HepG2 (cell line): ENCODE measurements around the gene SMIM14. TPM values are rescaled to one million over a fixed set of nuclear protein-coding genes. Genes with fewer than 3 reads are reported as not detected.

ENCODE experiments used
- ARID2 ChIP-seq: sonication (generic); formaldehyde crosslinking; IDR thresholded peaks from 2 replicates; pipeline ENCODE4 v1.8.1; 2022; ENCODE audit warnings: mild to moderate bottlenecking, missing genetic modification reagents, borderline replicate concordance
- EHMT2 ChIP-seq: fragments of 200-600 bp; sonication (generic); IDR thresholded peaks from 2 replicates; pipeline ENCODE4 v1.7.0; 2017; ENCODE audit warnings: antibody characterized with exemption, low read depth, low read length, borderline replicate concordance
- JUN ChIP-seq: sonication (generic); formaldehyde crosslinking; IDR thresholded peaks from 2 replicates; pipeline ENCODE4 v1.4.0; 2020; ENCODE audit warnings: mild to moderate bottlenecking, missing genetic modification reagents
- KLF11 ChIP-seq: IDR thresholded peaks from 2 replicates; pipeline ENCODE4 v1.6.1; 2016; ENCODE audit warnings: missing compliant biosample characterization
- PHF5A ChIP-seq: IDR thresholded peaks from one replicate; pipeline ENCODE4 v1.6.1; 2018; ENCODE audit warnings: low read depth, missing genetic modification reagents; ENCODE audit not compliant: unreplicated experiment
- RELA ChIP-seq: sonication (generic); formaldehyde crosslinking; IDR thresholded peaks from 2 replicates; pipeline ENCODE4 v1.4.0; 2020; ENCODE audit warnings: missing genetic modification reagents
- RFXANK ChIP-seq: IDR thresholded peaks from 2 replicates; pipeline ENCODE4 v1.6.1; 2016
- TP53 ChIP-seq: sonication (generic); formaldehyde crosslinking; conservative IDR thresholded peaks from 2 replicates; pipeline ENCODE4 v1.4.0; 2020; ENCODE audit warnings: missing genetic modification reagents
- ZEB1 ChIP-seq: IDR thresholded peaks from 2 replicates; pipeline ENCODE4 v1.6.1; 2012; ENCODE audit warnings: mild to moderate bottlenecking, low read depth, inconsistent platforms; ENCODE audit not compliant: insufficient replicate concordance
- ZMYM4 ChIP-seq: sonication (generic); formaldehyde crosslinking; IDR thresholded peaks from 2 replicates; pipeline ENCODE4 v1.8.1; 2023; ENCODE audit warnings: mild to moderate bottlenecking, missing genetic modification reagents
- ZNF121 ChIP-seq: sonication (generic); formaldehyde crosslinking; IDR thresholded peaks from 2 replicates; pipeline ENCODE4 v1.5.0; 2020; ENCODE audit warnings: mild to moderate bottlenecking, missing genetic modification reagents
- ZNF530 ChIP-seq: sonication (generic); formaldehyde crosslinking; IDR thresholded peaks from 2 replicates; pipeline ENCODE4 v1.5.0; 2020; ENCODE audit warnings: low read depth, mild to moderate bottlenecking, missing genetic modification reagents
- ZNF644 ChIP-seq: IDR thresholded peaks from 2 replicates; pipeline ENCODE4 v1.6.1; 2016; ENCODE audit warnings: low read depth
- ZNF674 ChIP-seq: sonication (generic); formaldehyde crosslinking; IDR thresholded peaks from 2 replicates; pipeline ENCODE4 v1.5.0; 2020; ENCODE audit warnings: low read depth, mild to moderate bottlenecking, missing genetic modification reagents
- ZNF724P ChIP-seq: sonication (generic); formaldehyde crosslinking; IDR thresholded peaks from 2 replicates; pipeline ENCODE4 v1.8.0; 2022; ENCODE audit warnings: missing genetic modification reagents, borderline replicate concordance
- polyA plus RNA-seq, 8 experiments: library from polyadenylated mRNA; depleted of rRNA in 3 of 8; stranded (reverse) in 7 of 8; unstranded in 1 of 8; fragments of >200 nt; fragmentation: Illumina TruSeq in 4 of 8; extraction: Trizol in 4 of 8; gene quantifications; 2 replicates each; pipeline versions ENCODE4 v1.2.1 to v1.2.3, GENCODE V29; 2011 to 2016; ENCODE audit warnings: low read depth in 4 of 8, missing spikeins in 1 of 8, mixed read lengths in 1 of 8; ENCODE audit not compliant: insufficient read depth in 1 of 8
- total RNA-seq, 5 experiments: library from RNA; depleted of rRNA; stranded (reverse); fragments of >200 nt; fragmentation: Illumina TruSeq; extraction: Trizol; gene quantifications; 2 replicates each; pipeline ENCODE4 v1.2.3, GENCODE V29; 2016; ENCODE audit warnings: low read depth in 1 of 5
- TF ChIP-seq, protein P1 (sequence below): sonication (generic); formaldehyde crosslinking; conservative IDR thresholded peaks from 2 replicates; pipeline ENCODE4 v1.8.1; 2023; ENCODE audit warnings: missing genetic modification reagents
- TF ChIP-seq, protein P2 (sequence below): sonication (generic); formaldehyde crosslinking; IDR thresholded peaks from 2 replicates; pipeline ENCODE4 v1.5.0; 2020; ENCODE audit warnings: missing genetic modification reagents
- TF ChIP-seq, protein P3 (sequence below): sonication (generic); formaldehyde crosslinking; IDR thresholded peaks from 2 replicates; pipeline ENCODE4 v1.8.1; 2023; ENCODE audit warnings: mild to moderate bottlenecking, moderate library complexity, missing genetic modification reagents
- TF ChIP-seq, protein P4 (sequence below): sonication (generic); formaldehyde crosslinking; IDR thresholded peaks from 2 replicates; pipeline ENCODE4 v1.4.0; 2020; ENCODE audit warnings: mild to moderate bottlenecking, missing genetic modification reagents
- TF ChIP-seq, protein P5 (sequence below): sonication (generic); formaldehyde crosslinking; IDR thresholded peaks from 2 replicates; pipeline ENCODE4 v1.5.0; 2020; ENCODE audit warnings: mild to moderate bottlenecking, missing genetic modification reagents

Gene SMIM14
- total and polyA plus RNA-seq, 2 of the 13 experiments (the other 11 are each of a cell fraction or from before 2014, with no cell fraction given), result 16.3 to 28.1 TPM

DNA sequence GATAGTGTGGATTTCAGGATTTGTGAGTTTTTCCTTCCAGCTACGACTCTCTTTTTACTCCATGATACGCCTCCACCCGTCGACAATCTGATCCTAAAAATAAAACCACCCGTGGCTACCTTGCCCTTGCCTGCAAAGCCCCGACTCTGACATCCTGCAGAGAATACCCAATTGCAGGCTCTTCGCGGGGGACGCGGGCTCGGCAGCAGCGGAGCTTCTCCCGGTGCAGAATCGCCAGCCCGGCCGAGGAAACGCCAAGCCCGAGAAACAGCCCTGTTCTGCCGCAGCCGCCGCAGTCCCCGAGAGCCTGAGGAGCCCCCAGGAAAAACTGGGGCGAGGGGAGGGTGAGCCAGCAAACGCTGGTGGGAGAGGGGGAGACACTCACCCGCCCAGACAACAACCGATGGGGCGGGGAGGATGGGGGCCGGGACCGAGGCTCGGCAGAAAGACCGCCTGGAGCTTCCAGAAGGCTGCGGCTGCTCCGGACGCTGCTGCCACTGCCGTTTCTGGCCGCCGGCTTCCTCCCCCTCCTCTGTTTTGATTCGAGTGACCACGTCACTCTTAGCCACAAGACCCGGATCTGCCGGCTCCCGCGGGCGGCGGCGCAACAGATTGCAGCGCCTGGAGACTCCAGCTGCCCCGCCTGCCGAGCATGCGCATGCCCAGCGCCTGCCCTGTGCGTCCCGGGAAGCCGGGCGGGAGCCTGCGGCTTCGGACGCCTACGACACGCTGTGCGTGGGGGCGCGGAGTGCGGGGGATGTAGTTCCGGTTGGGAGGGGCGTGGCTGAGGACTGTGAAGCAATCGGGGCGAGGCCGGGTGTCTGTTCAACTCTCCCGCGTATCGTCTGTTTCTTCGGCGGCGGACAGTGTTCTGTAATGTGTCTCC lies at the start of gene SMIM14 (continued):
- TF ChIP-seq JUN (CRISPR knock-in tag) (no peak), EHMT2 (no peak), RFXANK (CRISPR knock-in tag) (no peak; the same call in 1 of the 2 replicates), KLF11 (no peak; the same call in 1 of the 2 replicates), PHF5A (CRISPR knock-in tag) (no peak), ZNF121 (peak; percentile 20; the same call in 1 of the 2 replicates), ZNF674 (CRISPR knock-in tag) (no peak; the same call in 1 of the 2 replicates), RELA (CRISPR knock-in tag) (no peak), ZNF530 (no peak), ZMYM4 (CRISPR knock-in tag) (peak; percentile 94), ARID2 (no peak), ZNF644 (CRISPR knock-in tag) (no peak), ZEB1 (no peak), ZNF724P (no peak), TP53 (CRISPR knock-in tag) (peak; percentile 77; the same call in 1 of the 2 replicates)
- TF ChIP-seq, protein P1, sequence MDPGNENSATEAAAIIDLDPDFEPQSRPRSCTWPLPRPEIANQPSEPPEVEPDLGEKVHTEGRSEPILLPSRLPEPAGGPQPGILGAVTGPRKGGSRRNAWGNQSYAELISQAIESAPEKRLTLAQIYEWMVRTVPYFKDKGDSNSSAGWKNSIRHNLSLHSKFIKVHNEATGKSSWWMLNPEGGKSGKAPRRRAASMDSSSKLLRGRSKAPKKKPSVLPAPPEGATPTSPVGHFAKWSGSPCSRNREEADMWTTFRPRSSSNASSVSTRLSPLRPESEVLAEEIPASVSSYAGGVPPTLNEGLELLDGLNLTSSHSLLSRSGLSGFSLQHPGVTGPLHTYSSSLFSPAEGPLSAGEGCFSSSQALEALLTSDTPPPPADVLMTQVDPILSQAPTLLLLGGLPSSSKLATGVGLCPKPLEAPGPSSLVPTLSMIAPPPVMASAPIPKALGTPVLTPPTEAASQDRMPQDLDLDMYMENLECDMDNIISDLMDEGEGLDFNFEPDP (CRISPR knock-in tag), result 0 out of 2 replicates have a peak, but pooled peaks have one; percentile 68
- TF ChIP-seq, protein P2, sequence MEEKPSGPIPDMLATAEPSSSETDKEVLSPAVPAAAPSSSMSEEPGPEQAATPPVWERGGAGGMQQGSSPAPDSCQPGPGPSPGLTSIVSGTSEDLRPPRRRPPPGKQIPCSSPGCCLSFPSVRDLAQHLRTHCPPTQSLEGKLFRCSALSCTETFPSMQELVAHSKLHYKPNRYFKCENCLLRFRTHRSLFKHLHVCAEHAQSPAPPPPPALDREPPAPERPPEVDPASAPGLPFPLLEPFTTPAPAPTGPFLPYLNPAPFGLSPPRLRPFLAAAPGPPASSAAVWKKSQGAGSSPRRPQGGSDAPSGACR, result 0 out of 2 replicates have a peak, but pooled peaks have one; percentile 53
- TF ChIP-seq, protein P3, sequence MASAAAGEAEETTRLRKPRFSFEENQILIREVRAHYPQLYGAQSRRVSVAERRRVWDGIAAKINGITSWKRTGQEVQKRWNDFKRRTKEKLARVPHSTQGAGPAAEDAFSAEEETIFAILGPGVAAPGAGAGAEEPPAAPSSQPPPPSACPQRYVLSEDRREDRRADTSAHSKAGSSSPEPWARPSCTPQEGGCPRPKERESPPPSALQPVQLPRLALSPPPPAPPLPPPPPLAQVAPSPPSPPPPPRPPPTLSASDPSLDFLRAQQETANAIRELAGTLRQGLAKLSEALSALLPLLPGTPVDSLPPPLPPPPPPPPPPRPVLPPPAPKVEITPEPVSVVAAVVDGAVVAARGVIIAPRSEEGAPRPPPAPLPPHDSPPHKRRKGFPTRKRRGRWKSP (CRISPR knock-in tag), result peak; percentile 85
- TF ChIP-seq, protein P4, sequence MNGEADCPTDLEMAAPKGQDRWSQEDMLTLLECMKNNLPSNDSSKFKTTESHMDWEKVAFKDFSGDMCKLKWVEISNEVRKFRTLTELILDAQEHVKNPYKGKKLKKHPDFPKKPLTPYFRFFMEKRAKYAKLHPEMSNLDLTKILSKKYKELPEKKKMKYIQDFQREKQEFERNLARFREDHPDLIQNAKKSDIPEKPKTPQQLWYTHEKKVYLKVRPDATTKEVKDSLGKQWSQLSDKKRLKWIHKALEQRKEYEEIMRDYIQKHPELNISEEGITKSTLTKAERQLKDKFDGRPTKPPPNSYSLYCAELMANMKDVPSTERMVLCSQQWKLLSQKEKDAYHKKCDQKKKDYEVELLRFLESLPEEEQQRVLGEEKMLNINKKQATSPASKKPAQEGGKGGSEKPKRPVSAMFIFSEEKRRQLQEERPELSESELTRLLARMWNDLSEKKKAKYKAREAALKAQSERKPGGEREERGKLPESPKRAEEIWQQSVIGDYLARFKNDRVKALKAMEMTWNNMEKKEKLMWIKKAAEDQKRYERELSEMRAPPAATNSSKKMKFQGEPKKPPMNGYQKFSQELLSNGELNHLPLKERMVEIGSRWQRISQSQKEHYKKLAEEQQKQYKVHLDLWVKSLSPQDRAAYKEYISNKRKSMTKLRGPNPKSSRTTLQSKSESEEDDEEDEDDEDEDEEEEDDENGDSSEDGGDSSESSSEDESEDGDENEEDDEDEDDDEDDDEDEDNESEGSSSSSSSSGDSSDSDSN, result peak; percentile 74
- TF ChIP-seq, protein P5, sequence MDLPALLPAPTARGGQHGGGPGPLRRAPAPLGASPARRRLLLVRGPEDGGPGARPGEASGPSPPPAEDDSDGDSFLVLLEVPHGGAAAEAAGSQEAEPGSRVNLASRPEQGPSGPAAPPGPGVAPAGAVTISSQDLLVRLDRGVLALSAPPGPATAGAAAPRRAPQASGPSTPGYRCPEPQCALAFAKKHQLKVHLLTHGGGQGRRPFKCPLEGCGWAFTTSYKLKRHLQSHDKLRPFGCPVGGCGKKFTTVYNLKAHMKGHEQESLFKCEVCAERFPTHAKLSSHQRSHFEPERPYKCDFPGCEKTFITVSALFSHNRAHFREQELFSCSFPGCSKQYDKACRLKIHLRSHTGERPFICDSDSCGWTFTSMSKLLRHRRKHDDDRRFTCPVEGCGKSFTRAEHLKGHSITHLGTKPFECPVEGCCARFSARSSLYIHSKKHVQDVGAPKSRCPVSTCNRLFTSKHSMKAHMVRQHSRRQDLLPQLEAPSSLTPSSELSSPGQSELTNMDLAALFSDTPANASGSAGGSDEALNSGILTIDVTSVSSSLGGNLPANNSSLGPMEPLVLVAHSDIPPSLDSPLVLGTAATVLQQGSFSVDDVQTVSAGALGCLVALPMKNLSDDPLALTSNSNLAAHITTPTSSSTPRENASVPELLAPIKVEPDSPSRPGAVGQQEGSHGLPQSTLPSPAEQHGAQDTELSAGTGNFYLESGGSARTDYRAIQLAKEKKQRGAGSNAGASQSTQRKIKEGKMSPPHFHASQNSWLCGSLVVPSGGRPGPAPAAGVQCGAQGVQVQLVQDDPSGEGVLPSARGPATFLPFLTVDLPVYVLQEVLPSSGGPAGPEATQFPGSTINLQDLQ (CRISPR knock-in tag), result 0 out of 2 replicates have a peak, but pooled peaks have one; percentile 53
